ENCODE measurements around the gene YTHDF1.

Gene YTHDF1

DNA sequence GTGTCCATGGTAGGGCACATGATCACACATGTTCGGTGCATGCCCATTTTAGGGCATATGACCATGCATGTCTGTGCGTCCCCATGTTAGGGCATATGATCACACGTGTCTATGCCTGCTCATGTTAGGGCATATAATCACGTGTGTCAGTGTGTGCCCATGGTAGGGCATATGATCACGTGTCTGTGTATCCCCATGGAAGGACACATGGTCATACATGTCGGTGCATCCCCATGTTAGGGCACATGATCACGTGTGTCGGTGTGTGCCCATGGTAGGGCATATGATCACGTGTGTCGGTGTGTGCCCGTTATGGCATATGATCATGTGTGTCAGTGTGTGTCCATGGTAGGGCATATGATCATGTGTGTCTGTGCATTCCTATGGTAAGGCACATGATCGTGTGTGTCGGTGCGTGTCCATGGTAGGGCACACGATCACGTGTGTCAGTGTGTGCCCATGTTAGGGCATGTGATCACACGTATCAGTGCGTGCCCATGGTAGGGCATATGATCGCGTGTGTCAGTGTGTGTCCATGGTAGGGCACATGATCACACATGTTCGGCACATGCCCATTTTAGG, 30.6 kb downstream of the YTHDF1 start:
- DNase-seq (ENCODE audit: low spot score): no peak

GRCh38 chr20:63183422-63184146, 32.3 kb downstream of the YTHDF1 start:
- no peak for DNase-seq (ENCODE audit: low spot score)

DNA sequence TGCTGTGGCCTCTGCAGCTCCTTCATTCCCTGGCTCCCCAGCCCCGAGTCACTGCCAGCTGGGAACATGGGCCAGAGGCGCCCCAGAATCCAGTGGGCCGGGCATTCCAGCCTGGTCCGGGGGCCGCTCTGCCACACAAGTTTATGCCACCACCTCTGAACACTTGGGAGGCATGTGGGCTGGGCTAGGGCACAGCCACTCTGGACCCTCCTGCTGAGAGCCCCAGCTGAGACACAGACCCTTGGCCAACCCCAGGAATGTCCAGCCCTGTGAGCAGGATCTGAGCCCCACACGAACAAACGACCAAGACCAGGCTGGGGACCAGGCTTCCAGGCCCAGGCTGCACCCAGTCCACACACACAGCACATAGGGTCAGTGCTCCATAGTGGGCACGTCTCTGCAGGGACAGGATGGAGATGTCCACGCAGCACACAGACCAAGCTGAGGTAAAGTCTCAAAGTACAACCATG, 33.0 kb downstream of the YTHDF1 start:
- no peak for DNase-seq (ENCODE audit: low spot score)

DNA sequence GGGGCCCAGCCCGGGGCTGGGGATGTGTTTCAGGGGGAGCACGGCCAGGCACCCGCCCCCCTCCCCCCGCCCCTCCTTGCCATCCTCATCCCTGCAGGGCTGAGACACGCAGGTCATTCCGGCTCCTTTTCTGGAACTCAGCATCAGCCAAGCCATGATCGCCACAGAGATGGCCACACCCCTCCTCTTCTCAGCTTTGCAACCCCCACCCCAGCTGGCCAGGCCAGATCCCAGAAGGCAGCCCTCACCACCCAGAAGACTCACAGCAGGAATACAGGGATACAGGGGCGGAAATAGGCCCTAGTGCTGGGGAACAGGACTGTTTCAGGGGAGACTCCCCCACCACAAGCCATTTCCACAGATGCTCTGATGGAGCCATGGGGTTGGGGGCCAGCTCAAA, 33.5 kb downstream of the YTHDF1 start:
- no peak for DNase-seq (ENCODE audit: low spot score)

DNA sequence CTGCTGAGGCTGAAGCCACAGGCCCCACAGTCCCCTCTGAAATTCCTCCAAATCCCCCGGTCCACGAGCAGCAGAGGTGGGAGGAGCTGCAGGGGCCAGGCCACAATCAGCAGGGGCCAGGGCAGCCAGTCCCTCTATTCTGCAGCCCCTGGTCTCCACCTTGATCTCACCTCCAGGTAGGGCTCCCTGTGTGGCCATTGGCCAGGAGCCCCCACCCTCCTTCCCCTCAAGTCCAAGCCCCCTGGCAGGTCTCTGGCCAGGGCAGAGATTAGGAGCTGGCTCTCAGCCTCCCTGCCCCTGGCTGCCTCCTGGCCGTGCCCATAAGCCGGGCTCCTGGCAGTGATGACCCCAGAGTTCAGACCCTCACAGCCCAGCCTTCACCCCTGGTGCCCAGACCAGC, 34.7 kb downstream of the YTHDF1 start:
- no peak for DNase-seq (ENCODE audit: low spot score)

- DNase-seq (ENCODE audit: low spot score): peak; percentile 53
These were observed 35.3 kb downstream of the YTHDF1 start for GRCh38 chr20:63180569-63181185.

GRCh38 chr20:63179687-63180568, 36.0 kb downstream of the YTHDF1 start:
- DNase-seq (ENCODE audit: low spot score): no peak

GRCh38 chr20:63178889-63179686, 36.8 kb downstream of the YTHDF1 start:
- DNase-seq (ENCODE audit: low spot score): peak; percentile 54

DNA sequence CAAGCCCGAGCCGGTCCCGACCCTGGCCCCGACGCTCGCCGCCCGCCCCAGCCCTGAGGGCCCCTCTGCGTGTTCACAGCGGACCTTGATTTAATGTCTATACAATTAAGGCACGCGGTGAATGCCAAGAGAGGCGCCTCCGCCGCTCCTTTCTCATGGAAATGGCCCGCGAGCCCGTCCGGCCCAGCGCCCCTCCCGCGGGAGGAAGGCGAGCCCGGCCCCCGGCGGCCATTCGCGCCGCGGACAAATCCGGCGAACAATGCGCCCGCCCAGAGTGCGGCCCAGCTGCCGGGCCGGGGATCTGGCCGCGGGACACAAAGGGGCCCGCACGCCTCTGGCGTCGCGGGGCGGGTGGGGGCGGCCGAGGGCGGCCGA, 37.5 kb downstream of the YTHDF1 start:
- DNase-seq (ENCODE audit: low spot score): no peak

GRCh38 chr20:63177785-63178445, 38.0 kb downstream of the YTHDF1 start:
- no peak for DNase-seq (ENCODE audit: low spot score)

GRCh38 chr20:63177134-63177784, 38.7 kb downstream of the YTHDF1 start:
- peak; percentile 67 for DNase-seq (ENCODE audit: low spot score)

DNA sequence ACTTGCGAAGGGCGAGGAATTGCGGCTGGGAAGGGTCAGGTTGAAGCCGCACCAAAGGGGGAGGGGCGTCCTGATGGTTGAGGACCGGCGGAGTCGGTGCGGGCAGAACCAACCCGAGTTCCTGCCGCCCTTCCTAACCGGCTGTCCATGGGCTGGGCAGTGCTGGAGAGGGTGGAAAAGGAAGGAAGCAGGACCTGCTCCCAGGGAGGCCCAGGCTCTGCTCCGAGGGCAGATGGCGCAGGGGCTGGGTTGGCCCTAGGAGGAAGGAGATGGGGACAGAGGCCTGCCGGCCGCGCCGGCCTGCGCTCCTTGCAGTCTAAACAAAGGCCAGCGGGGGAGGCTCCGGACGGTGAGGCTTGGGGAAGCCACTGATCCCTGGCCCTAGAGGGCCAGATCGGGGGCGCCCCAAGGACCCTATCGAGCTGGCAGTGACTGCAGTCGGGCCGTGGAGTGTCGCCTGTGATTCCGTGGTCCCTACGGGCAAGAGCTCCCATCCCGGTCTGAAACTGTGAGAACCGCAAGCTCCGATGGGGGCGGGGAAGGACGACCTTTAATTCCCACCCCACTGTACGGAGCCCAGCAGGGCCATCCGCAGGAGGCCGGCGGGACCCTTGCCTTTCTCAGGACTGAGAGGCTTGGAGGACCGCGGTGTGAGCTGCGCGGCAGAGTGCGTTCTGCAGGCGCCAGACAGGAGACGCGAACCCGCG, 39.4 kb downstream of the YTHDF1 start:
- DNase-seq (ENCODE audit: low spot score): no peak

DNA sequence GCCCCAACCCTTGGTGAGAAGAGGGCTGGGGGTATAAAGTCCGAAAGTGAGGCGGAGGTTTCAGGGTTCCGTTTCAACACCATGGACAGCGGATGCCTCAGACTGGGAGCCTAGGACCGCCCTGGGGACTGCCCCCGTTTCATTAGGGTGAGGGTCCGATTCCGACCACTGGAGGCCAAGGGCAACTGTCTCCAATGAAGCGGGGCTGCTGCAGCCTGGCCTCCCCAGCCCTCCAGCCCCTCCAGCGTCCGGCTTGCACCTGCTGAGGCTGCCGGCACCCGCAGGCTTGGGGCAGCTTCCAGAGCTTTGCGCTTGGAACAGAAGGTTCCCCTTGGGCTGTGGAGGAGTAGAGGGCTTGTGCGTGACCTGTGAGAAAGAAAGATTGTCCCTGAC, 39.9 kb downstream of the YTHDF1 start:
- DNase-seq (ENCODE audit: low spot score): no peak

DNA sequence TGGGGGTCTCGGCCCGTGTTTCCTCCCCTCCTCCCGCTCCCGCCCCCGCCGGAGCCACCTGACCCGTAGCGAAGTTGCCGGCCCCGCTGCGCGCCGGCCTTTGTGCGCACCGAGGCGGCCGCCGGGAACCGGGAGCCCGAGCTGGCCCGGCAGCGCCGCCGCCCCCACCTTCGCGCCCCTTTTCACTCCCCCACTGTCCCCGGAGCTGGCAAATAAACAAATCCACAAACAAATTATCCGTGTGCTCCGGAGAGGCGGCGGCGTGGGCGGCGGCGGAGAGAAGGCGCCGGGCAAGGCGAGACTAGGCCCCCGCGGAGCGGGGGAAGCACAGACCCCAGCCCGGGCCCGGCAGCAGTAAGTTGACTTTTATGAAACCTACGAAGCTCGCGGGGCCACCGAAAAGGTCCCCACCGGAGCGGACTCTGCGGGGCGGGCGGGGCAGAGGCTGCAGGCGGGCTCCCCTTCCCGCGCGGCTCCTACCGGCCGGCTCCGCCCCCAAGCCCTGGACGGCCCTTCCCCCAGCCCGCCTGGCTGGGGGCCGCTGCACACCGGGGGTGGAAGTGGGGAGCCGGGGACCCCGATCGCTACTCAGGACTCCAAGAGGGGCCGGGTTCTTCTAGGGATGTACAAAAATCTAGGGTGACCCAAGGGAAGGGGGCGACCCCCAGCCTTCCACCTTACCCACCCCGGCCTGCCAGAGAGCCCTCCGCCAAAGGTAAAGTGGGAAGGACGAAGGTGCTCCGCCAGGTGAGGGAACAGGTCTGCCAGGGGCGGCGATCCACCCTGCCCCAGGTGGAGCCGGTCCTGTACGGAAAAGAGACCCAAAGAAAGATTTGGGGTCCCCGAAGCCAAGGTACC, 40.7 kb downstream of the YTHDF1 start:
- no peak for DNase-seq (ENCODE audit: low spot score)

- no peak for DNase-seq (ENCODE audit: low spot score)
These were observed 41.5 kb downstream of the YTHDF1 start for GRCh38 chr20:63174309-63175037.

DNA sequence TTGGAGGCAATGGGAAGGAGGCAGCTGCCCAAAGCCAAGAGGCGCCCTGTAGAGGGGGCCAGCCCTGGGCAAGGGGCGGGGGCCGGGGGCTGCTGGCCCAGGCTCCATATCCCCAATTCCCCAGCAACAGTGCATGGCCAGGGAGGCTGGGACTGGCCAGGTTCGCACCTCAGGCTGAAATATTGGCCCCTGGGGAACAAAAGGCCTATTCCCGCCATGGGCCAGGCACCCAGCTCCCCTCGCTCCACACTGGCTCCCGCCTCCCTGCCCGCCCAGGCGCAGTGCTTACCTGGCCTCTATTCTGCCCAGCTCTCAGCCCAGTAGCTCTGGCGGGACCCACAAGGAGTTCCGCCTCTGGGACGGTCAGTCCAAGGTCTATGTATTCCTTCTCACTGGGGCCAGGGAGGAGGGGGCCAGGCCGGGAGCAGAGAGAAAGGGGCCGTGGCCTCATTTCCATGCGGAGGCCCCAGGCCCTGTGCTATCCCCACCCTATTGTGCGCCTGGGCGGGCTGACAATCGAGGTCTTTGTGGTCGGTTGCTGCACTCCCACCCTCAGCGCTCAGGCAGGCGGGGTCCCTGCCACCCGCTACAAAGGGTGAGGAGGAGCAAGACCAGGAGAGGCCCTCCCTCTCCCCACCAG, 42.3 kb downstream of the YTHDF1 start:
- DNase-seq (ENCODE audit: low spot score): no peak

DNA sequence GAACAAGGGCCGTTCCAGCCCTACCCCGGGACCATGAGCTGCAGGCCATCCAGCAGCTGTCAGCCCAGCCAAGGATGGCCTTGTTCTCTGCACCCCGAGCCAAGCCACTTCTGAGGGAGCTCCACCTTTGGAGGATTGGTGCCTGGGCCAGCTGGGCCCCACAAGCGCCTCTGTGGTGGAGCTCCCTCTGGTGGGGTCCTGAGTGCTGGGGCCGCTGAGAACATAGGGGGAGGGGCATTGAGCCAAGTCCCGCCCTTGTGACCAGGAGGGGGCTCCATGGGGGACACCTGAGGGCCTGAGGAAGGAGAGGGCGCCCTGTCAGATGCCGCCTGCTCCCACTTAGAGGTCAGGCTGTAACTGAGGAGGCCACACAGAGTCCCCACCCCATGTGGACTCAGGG, 43.2 kb downstream of the YTHDF1 start:
- DNase-seq (ENCODE audit: low spot score): no peak

DNA sequence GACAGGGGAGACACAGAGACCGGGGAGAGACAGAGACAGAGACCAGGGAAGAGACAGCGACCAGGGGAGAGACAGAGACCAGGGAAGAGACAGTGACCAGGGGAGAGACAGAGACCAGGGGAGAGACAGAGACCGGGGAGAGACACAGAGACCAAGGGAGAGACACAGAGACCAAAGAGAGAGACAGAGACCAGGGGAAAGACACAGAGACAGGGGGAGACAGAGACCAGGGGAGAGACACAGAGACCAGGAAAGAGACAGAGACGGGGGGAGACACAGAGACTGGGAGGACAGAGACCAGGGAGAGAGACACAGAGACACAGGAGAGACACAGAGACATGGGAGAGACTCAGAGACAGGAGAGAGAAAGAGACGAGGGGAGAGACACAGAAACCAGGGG, 43.9 kb downstream of the YTHDF1 start:
- no peak for DNase-seq (ENCODE audit: low spot score)

Measured in Ammon's horn (tissue), 1 donor.